HG03045 (cell line): ENCODE measurements around the gene SLC35D2.

ENCODE experiments used
- ATAC-seq: cut with Tn5 transposase; IDR thresholded peaks from one replicate; pipeline ENCODE4 v1.9.1; 2021; ENCODE audit warnings: mild to moderate bottlenecking, moderate library complexity; ENCODE audit not compliant: unreplicated experiment

Gene SLC35D2

GRCh38 chr9:96383165-96383942 is at the start of gene SLC35D2:
Gene SLC35D2 (minus strand): TSS chr9:96383711. CDS start chr9:96383634, 77 bp downstream.
- ATAC-seq, result no peak

GRCh38 chr9:96430377-96430776 is 46.9 kb upstream of the SLC35D2 start:
- no peak for ATAC-seq

- ATAC-seq, result no peak
These were observed 46.2 kb upstream of the SLC35D2 start for GRCh38 chr9:96429732-96430131.

GRCh38 chr9:96425500-96426169 is 42.1 kb upstream of the SLC35D2 start:
- no peak for ATAC-seq

GRCh38 chr9:96423985-96424336 is 40.5 kb upstream of the SLC35D2 start:
- ATAC-seq, result no peak

- no peak for ATAC-seq
These were observed 39.9 kb upstream of the SLC35D2 start for GRCh38 chr9:96423322-96423984.

- no peak for ATAC-seq
These were observed 37.1 kb upstream of the SLC35D2 start for GRCh38 chr9:96420468-96421219.

- no peak for ATAC-seq
These were observed 36.1 kb upstream of the SLC35D2 start for GRCh38 chr9:96419691-96419969.

GRCh38 chr9:96418920-96419690 is 35.6 kb upstream of the SLC35D2 start:
- ATAC-seq, result peak; percentile 39

GRCh38 chr9:96418083-96418919 is 34.8 kb upstream of the SLC35D2 start, which contains the start of gene ZNF367:
Gene ZNF367 (minus strand): TSS chr9:96418370. CDS start chr9:96418032, 338 bp downstream.
- peak; percentile 70 for ATAC-seq

- ATAC-seq, result peak; percentile 2
These were observed 34.2 kb upstream of the SLC35D2 start for GRCh38 chr9:96417661-96418082.

GRCh38 chr9:96417051-96417586 is 33.6 kb upstream of the SLC35D2 start:
- ATAC-seq, result peak; percentile 28

GRCh38 chr9:96413302-96414221 is 30.1 kb upstream of the SLC35D2 start:
- no peak for ATAC-seq

- ATAC-seq, result no peak
These were observed 28.8 kb upstream of the SLC35D2 start for GRCh38 chr9:96412174-96412913.

GRCh38 chr9:96411129-96411838 is 27.8 kb upstream of the SLC35D2 start:
- no peak for ATAC-seq

GRCh38 chr9:96408409-96409280 is 25.1 kb upstream of the SLC35D2 start:
- no peak for ATAC-seq
